Measurements from ENCODE around the gene RAB43.

RAB43 gene

DNA sequence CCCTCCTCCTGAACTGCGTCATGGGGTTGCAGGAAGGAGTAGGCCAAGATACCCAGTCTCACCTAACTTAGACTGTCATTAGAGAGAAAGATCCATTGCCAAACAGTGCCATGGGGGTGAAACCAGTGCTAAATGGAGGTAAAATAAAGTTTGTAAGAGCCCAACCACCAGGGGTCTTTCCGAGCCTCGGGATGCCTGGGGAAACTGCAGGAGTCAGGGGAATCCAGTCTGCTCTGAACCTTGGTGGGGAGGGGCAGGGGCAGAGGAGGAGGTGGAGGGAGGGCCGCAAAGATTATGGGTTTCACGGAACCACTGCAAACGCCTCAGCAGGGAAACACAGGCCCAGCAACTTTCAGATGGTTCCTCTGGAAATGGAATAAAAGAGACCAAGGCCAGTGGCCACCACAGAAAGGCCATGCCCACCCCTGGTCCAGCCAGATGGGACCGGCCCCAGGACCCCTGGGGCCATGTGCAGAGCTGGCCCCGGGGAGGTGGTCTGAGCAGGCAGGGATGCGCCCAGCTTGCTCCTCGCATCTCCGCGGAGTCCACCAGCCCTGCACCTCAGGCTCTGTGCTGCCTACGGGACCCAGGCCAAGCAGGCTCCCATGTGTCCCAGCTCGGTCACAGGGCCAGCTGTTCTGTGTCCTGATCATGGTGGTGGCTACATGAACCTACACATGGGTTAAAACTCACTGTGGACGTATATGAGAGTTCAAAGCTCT lies 80.9 kb downstream of the RAB43 start:
- in situ Hi-C loops (cut with MboI; ENCODE audit: low sequenced_read_pairs), result no loop called here

DNA sequence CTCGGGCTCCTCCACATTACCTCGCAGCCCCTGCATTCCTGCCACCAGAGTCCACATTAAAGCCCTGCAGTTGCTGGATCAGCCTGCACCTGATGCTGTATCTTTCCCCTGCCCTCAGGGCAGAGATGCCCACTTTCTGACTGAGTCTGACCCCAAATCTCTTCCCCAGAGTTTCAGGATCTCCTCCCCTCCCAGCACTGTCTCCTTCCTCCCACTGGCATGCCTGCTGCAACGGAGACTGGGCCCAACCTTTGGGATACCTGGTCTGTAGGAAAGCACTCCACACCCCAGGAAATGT lies 81.6 kb downstream of the RAB43 start:
- in situ Hi-C loops (cut with MboI; ENCODE audit: low sequenced_read_pairs), result no loop called here

DNA sequence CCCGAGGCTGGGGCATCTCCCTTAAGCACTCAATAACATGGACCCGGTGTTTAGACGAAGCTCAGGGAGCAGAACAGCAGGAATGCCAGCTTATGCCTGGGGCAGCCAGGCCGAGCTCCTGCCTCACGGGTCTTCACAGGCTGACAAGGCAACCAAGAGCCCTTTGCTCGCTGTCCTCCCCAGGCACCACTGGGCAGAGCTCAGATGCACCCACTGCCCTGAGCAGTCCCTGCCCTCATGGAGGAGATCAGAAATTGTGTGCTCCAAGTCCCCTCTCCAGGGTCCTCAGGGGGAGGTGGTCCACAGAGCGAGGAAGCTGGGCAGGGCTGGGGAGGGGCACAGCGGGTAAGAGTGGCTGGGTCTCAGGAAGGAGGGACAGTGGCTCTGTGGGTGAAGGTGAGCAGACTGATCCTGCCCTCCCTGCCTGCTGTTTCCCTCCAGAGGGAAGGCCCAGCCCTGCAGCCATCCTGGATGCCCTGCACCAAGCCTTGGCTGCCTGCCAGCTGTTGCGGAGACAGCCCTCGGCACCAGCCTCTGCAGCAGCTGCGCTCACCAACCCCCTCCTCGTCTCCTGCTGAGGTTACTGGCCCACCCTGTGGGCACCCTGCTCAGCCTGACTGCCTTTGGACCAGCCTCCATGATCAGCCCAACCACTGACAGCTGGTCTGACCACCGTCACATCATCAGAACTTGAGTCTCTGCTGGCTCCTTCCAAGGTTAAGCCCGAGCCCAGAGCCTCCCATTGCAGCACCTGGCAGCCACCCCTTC lies 82.1 kb downstream of the RAB43 start:
- in situ Hi-C loops (cut with MboI; ENCODE audit: low sequenced_read_pairs), result no loop called here

DNA sequence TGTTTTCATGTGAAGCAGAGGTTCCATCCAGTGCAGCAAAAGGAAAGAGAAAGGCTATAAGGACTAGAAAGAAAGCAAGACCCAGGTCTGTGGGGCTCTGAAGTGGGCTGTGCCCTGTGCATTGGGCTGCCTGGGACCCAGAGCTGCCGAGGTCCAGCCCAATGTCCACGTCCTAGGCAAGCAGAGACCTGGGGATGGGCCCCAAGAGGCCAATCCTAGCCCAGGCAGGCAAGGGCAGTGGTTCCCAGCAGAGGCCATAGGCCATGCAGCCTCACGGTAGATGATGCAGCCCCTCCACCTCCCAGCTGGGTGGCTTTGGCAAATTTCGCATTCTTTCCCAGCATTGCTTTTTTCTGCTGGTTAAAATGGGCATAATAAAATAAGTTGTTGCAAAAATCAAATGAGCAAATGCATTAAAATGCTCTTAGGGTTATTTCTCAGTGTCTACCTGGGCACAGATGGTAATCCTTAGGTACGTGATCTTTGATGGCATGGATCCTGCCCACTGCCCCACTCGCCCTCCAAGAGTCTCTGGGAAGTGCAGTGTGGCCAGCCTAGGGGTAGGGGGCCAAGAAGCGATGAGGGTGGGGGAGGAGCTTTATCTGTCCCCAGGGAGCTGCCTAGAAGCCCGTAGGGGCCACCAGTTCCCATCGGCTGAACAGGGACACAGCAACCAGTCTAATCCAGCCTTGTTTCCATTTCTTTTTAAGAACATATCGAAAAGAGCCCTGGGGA lies 83.3 kb downstream of the RAB43 start:
- in situ Hi-C loops (cut with MboI; ENCODE audit: low sequenced_read_pairs), result no loop called here
